ENCODE measurements around the gene PLCB1.

DNA sequence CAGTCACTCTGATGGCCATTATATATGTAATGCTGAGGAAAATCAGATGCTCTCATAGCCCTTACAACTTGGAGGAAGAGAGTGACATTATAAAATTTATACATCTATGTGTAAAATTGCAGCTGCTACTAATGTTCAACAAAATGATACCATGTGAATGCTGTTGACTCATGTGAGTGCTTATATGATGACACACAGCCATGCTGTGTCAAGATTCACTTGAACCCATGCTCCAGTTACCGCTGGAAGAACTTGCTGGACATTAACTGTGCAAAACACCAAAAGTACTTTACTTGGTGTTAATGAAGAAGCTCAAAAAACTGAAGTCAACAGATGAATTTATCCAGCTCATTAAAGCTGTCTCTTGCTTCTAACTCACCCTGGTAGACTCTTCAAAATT is 617.9 kb downstream of the PLCB1 start:
- TF ChIP-seq, protein P1, sequence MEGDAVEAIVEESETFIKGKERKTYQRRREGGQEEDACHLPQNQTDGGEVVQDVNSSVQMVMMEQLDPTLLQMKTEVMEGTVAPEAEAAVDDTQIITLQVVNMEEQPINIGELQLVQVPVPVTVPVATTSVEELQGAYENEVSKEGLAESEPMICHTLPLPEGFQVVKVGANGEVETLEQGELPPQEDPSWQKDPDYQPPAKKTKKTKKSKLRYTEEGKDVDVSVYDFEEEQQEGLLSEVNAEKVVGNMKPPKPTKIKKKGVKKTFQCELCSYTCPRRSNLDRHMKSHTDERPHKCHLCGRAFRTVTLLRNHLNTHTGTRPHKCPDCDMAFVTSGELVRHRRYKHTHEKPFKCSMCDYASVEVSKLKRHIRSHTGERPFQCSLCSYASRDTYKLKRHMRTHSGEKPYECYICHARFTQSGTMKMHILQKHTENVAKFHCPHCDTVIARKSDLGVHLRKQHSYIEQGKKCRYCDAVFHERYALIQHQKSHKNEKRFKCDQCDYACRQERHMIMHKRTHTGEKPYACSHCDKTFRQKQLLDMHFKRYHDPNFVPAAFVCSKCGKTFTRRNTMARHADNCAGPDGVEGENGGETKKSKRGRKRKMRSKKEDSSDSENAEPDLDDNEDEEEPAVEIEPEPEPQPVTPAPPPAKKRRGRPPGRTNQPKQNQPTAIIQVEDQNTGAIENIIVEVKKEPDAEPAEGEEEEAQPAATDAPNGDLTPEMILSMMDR (IDR thresholded peaks at IDR 0.05; ENCODE audit: insufficient read depth, low read depth, low read length) = no peak
- TF ChIP-seq EZH2 (IDR thresholded peaks at IDR 0.05; ENCODE audit: insufficient read depth, low read length) = no peak

All from astrocyte (in vitro differentiated cells and primary cell).